Measurements from ENCODE around the gene ERG28.
"Not testable (repeated sequence)": the region's sequence is repeated elsewhere in the genome, so short reads cannot be mapped to it uniquely, and the experiment has no call there.

GRCh38 chr14:75601061-75601460, 59.6 kb downstream of the ERG28 start:
- TF ChIP-seq, protein P1, sequence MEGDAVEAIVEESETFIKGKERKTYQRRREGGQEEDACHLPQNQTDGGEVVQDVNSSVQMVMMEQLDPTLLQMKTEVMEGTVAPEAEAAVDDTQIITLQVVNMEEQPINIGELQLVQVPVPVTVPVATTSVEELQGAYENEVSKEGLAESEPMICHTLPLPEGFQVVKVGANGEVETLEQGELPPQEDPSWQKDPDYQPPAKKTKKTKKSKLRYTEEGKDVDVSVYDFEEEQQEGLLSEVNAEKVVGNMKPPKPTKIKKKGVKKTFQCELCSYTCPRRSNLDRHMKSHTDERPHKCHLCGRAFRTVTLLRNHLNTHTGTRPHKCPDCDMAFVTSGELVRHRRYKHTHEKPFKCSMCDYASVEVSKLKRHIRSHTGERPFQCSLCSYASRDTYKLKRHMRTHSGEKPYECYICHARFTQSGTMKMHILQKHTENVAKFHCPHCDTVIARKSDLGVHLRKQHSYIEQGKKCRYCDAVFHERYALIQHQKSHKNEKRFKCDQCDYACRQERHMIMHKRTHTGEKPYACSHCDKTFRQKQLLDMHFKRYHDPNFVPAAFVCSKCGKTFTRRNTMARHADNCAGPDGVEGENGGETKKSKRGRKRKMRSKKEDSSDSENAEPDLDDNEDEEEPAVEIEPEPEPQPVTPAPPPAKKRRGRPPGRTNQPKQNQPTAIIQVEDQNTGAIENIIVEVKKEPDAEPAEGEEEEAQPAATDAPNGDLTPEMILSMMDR (IDR thresholded peaks at IDR 0.05): not testable (repeated sequence)
- TF ChIP-seq POLR2A (IDR thresholded peaks at IDR 0.05): not testable (repeated sequence)

Data from heart left ventricle (tissue), 13 donors.